ENCODE measurements around the gene PGM2L1.
"Not testable (repeated sequence)": the region's sequence is repeated elsewhere in the genome, so short reads cannot be mapped to it uniquely, and the experiment has no call there.

The PGM2L1 gene

GRCh38 chr11:74397501-74398243, 561 bp downstream of the PGM2L1 start:
- DNase-seq, result peak; percentile 71

- no peak for DNase-seq
These were observed 6.0 kb downstream of the PGM2L1 start for GRCh38 chr11:74392256-74392655.

- no peak for DNase-seq
These were observed 7.0 kb downstream of the PGM2L1 start for GRCh38 chr11:74391193-74391592.

DNA sequence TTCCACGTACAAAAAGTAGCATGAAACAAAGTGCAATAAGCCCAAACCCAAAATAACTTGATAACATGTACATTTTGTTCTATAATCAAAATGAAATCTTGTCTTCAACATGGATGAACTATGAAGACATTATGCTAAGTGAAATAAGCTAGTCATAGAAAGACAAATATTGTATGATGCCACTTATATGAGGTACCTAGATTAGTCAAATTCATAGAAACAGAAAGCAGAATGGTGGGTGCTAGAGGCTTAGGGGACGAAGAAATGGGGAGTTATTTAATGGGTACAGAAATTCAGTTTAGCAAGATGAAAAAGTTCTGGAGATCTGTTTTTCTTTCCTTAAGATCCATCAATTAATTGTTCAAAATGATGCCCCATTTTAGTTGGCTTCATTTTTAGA, 7.5 kb downstream of the PGM2L1 start:
- DNase-seq, result no peak

GRCh38 chr11:74388678-74389327, 9.4 kb downstream of the PGM2L1 start:
- peak; percentile 97 for DNase-seq

DNA sequence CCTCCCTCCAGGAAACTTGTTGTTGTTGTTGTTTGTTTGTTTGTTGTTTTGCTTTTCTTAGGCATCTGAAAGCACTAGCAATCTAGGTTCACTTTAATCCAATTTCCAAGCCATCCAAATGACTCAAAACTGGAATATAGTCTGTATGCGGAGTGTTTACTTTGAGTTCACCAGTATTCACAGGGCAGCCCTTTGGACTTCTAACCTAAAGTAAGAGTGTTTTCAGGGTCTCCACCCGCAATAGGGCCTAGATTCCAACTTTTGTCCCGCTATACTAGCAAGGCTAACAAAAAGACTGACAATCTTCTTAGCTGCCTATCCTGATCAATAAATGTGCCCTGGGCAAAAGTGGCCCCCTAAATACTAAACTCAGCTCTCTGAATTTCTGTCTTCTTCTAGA, 13.6 kb downstream of the PGM2L1 start:
- DNase-seq, result no peak

- no peak for DNase-seq
These were observed 17.3 kb downstream of the PGM2L1 start for GRCh38 chr11:74380746-74381439.

DNA sequence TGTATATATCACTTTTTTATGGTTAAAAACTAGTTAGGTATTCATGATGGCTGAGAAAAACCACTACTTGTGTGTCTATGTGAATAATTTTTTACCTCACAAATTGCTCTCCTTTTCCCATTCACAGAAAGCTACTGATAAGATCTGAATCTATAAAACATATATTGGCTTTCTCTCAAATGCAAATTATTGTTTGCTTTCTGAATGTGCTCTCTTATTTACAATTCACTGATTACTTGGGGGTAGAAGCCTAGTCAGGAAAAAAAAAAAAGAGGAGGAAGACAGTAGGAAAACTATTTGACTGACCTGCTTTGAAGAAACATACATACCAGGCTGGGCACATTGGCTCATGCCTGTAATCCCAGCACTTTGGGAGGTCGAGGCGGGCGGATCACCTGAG, 20.5 kb downstream of the PGM2L1 start:
- DNase-seq, result no peak

- DNase-seq, result no peak
These were observed 24.9 kb downstream of the PGM2L1 start for GRCh38 chr11:74373382-74373781.

- DNase-seq, result no peak
These were observed 26.8 kb downstream of the PGM2L1 start for GRCh38 chr11:74371269-74372052.

GRCh38 chr11:74370123-74370522, 28.1 kb downstream of the PGM2L1 start:
- no peak for DNase-seq

- no peak for DNase-seq
These were observed 30.4 kb downstream of the PGM2L1 start for GRCh38 chr11:74367881-74368280.

DNA sequence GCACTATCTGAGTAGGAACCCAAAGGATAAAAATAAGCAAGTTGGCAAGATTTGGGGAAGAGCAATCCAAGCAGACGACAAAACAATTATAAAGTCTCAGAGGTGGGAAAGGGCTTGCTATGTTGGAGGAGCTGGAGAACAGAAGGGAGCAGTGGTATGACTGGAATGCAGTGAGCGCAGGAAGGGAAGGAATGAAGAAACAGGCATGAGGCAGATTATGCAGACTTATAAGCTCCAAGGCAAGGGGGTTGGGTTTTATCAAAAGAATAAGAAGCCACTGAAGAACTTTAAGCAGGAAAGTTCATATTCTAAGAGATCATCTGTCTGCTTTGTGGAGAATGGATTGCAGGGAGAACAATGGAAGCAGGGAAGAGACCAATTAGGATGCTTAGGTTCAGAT, 31.7 kb downstream of the PGM2L1 start:
- DNase-seq, result no peak

DNA sequence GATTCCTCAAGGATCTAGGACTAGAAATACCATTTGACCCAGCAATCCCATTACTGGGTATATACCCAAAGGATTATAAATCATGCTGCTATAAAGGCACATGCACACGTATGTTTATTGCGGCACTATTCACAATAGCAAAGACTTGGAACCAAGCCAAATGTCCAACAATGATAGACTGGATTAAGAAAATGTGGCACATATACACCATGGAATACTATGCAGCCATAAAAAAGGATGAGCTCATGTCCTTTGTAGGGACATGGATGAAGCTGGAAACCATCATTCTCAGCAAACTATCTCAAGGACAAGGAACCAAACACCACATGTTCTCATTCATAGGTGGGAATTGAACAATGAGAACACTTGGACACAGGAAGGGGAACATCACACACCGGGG, 32.4 kb downstream of the PGM2L1 start:
- not testable (repeated sequence) for DNase-seq

DNA sequence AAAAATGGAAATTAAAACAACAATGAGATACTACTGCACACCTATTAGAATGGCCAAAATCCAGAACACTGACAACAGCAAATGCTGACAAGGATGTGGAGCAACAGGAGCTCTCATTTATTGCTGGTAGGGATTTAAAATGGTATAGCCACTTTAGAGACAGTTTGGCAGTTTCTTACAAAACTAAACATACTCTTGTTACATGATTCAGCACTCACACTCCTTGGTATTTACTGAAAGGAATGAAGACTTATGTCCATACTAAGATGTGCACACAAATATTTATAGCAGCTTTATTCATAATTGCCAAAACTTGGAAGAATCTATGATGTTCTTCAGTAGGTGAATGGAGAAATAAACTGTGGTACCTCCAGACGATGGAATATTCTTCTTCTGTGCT, 40.8 kb downstream of the PGM2L1 start:
- DNase-seq, result no peak

GRCh38 chr11:74355626-74356025, 42.6 kb downstream of the PGM2L1 start:
- DNase-seq, result no peak

DNA sequence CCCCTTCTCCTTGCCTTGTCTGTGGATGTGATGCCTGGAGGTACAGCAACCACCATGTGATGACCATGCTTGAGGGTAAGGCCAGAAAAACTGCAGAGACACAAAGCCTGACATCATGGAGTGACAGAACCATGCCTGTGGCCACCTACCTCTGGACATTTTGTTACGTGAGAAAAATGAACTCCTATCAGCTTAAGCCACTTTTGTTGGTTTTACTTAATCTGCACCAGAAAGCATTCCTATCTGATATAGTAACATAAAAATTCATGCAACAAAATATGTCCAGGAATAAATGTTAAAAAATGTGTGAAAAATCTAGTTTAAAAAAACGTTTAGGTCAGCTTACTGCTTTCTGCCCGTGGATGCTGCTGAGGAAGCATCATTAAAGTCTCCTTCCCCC, 44.2 kb downstream of the PGM2L1 start:
- DNase-seq, result no peak

DNA sequence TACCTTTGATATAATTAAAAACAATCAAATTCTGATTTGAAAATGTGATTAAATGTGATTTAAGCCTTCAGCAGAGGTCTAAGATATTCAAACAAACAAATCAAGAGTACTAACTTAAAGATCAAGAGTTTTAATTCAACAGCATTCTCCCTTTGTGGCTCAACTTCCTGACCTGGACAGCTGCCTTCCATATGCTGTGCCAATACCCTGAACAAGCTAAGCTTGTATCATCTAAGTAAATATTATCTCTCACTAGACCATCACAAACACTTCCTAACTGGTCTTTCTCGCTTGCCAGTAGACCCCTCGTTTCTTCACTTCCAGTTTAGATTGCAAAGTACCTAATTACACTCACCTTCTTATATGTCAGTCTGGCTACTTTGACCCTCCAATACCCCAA, 50.9 kb downstream of the PGM2L1 start:
- no peak for DNase-seq

DNA sequence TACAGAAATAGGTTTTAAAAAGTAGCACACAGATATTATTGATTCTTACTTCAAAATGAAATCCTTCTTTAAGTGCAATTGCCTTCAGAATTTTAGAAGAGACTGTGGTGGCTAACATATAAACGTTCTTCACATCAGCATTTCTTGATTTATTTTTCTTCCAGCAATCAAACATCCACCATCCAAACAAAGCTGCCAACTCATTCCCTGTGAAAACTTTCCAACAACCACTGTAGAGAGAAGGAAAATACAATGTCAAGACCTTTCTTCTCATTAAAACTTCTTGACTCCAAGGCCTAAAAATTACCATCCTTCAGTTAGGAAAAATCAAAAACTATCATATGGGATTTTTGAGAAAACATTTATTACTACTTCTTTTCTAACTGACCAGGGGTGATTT, 52.8 kb downstream of the PGM2L1 start:
- no peak for DNase-seq

- DNase-seq, result no peak
These were observed 56.3 kb downstream of the PGM2L1 start for GRCh38 chr11:74341921-74342320.

- DNase-seq, result no peak
These were observed 58.6 kb downstream of the PGM2L1 start for GRCh38 chr11:74339619-74340018.

DNA sequence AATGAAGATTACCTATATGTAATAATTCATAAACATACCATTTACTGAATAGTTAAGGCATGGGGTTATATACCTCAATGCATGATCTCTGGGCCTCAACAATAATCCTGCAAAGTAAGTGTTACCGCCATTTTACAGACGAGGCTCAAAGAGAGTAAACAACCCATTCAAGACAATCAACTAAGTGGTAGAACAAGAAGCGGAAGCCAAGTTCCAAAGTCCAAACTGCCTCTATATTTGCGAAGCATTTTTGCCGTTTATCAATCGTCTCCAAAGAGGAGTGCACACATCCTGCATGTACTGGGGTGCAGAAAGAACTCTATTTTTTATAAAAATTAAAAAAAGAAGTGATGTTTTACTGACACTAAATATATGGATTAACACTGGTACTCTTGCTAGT, 59.3 kb downstream of the PGM2L1 start:
- DNase-seq, result no peak

DNA sequence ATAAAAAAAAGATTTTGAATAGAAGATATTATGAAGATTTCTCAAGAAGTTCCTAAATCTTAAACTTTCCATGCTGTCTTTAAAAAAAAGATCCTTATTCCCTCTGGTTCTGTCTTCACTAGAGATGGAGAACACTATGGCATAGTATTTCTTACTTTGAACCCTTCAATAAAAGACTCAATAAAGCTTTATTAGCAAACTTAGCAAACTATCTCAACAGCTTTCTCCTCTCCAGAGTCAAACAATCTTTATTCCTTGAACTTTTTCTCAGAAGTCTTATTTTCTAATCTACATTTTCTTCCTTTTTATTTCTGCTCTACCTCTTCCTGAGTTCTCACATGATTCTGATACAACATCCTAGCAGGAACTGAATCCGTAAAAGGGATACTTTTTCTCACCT, 65.0 kb downstream of the PGM2L1 start:
- DNase-seq, result no peak

Measured in OCI-M1 (cell line).